ENCODE data around the gene MS4A15.

DNA sequence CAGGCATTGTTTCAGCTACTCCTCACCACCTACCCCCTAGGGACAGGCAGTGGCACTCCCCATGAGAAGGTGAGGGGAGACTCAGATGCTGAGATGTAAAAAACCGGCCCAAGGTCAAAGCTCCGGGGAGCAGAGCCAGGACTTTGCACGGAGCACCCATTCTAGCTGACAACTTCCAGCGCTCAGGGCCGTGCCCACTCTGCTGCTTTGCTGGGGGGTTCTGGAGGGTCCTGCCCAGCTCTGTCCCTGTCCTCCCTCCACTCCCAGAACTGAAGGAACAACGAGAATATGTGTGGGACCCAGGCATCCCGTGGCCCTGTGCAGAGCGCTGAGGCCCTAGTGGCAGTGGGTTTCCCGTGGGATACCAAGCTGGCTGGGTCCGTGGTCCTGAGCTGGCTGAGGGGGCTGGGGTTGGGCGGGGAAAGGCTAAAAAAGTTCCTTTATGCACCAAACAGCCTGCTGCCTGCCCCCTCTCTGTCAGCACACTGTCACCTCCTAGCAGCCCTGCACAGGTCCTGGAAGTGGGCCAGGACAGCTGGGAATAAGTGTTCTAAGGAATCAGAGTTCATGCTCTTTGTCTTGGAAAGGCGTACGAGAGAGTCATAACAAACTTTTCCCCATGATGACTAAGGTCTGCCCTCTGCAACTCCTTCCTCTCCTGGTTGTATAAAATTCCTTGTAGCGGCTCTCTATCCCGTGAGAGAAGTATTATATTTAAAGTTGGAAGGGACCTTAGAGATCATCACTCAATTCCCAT, 30.3 kb downstream of the MS4A15 start:
- TF ChIP-seq, protein P1, sequence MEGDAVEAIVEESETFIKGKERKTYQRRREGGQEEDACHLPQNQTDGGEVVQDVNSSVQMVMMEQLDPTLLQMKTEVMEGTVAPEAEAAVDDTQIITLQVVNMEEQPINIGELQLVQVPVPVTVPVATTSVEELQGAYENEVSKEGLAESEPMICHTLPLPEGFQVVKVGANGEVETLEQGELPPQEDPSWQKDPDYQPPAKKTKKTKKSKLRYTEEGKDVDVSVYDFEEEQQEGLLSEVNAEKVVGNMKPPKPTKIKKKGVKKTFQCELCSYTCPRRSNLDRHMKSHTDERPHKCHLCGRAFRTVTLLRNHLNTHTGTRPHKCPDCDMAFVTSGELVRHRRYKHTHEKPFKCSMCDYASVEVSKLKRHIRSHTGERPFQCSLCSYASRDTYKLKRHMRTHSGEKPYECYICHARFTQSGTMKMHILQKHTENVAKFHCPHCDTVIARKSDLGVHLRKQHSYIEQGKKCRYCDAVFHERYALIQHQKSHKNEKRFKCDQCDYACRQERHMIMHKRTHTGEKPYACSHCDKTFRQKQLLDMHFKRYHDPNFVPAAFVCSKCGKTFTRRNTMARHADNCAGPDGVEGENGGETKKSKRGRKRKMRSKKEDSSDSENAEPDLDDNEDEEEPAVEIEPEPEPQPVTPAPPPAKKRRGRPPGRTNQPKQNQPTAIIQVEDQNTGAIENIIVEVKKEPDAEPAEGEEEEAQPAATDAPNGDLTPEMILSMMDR (IDR thresholded peaks at IDR 0.05) = no peak
- TF ChIP-seq POLR2A (IDR thresholded peaks at IDR 0.05) = no peak
